Heart left ventricle (tissue), 16 donors: ENCODE measurements around the gene SLC5A10. TPM values are rescaled to one million over a fixed set of nuclear protein-coding genes. Genes with fewer than 3 reads are reported as not detected.
"Not testable (repeated sequence)": the region's sequence is repeated elsewhere in the genome, so short reads cannot be mapped to it uniquely, and the experiment has no call there.

Experiments used
- ATAC-seq, 4 donors: fragments of 200-7000 bp; cut with Tn5 transposase; one replicate each; pipeline ENCODE4 v1.9.1; 2020 to 2022; ENCODE audit warnings: moderate library complexity in 4 of 4, mild to moderate bottlenecking in 3 of 4, moderate number of reproducible peaks in 1 of 4
- DNase-seq, 5 donors: peaks; one replicate each; pipeline ENCODE4 v3.0.0-alpha.2; 2020
- H3K27ac ChIP-seq, 12 donors: fragments of 200-600 bp; sonication (generic) in 4 of 12; one replicate each; pipeline versions ENCODE4 v1.5.0 to v1.8.0; 2016 to 2022; ENCODE audit warnings: mild to moderate bottlenecking in 2 of 12
- H3K27me3 ChIP-seq, 9 donors: fragments of 200-600 bp; sonication (generic) in 2 of 9; one replicate each; pipeline versions ENCODE4 v1.5.1 to v1.8.0; 2016 to 2022; ENCODE audit warnings: mild to moderate bottlenecking in 3 of 9
- H3K36me3 ChIP-seq, 9 donors: fragments of 200-600 bp; sonication (generic) in 2 of 9; one replicate each; pipeline versions ENCODE4 v1.5.0 to v1.8.0; 2018 to 2022; ENCODE audit warnings: mild to moderate bottlenecking in 2 of 9
- H3K4me1 ChIP-seq, 12 donors: fragments of 200-600 bp; sonication (generic) in 4 of 12; one replicate each; pipeline versions ENCODE4 v1.5.0 to v1.8.0; 2016 to 2022; ENCODE audit warnings: mild to moderate bottlenecking in 3 of 12
- H3K4me3 ChIP-seq, 12 donors: fragments of 200-600 bp; sonication (generic) in 4 of 12; one replicate each; pipeline versions ENCODE4 v1.5.0 to v1.8.0; 2017 to 2022; ENCODE audit warnings: mild to moderate bottlenecking in 9 of 12, moderate library complexity in 4 of 12
- H3K9me3 ChIP-seq, 12 donors: fragments of 200-600 bp; sonication (generic) in 4 of 12; one replicate each; pipeline versions ENCODE4 v1.5.0 to v1.8.0; 2016 to 2022; ENCODE audit warnings: mild to moderate bottlenecking in 1 of 12
- POLR2A ChIP-seq, 2 donors: fragments of 450-650 bp; IDR thresholded peaks; one replicate each; pipeline ENCODE4 v1.6.1; 2017; ENCODE audit warnings: antibody characterized with exemption in 2 of 2, mild to moderate bottlenecking in 2 of 2, moderate library complexity in 2 of 2
- WGBS, 4 donors: extraction: QIAGEN DNeasy Blood & Tissue Kit in 2 of 4; methylation state at CpG; one replicate each; pipeline versions ENCODE4 v1.1.5 to v1.1.7; 2013 to 2018; 5-methylcytosine and 5-hydroxymethylcytosine counted together
- intact Hi-C, 10 donors: fragments of 100-400 bp; cut with DNase I; formaldehyde crosslinking; loops; one replicate each; pipeline versions ENCODE4 v1.11.1 to v1.14.2; 2022
- polyA plus RNA-seq, 2 donors: library from polyadenylated mRNA; stranded (reverse); fragments of 200-250 nt; gene quantifications; one replicate each; pipeline ENCODE4 v1.2.3, GENCODE V29; 2013
- total RNA-seq, 9 donors: library from RNA; depleted of rRNA in 2 of 9; stranded (reverse); fragments of >200 nt in 2 of 9; fragmentation: NEBNext Ultra II Directional in 3 of 9; extraction: Animal tissue kit (Norgen Biotek cat#: 25700) in 3 of 9; gene quantifications; one replicate each; pipeline versions ENCODE4 v1.1.0 to v1.2.4, GENCODE V29; 2016 to 2023
- TF ChIP-seq, protein P1 (sequence below), 12 donors: fragments of 200-600 bp; sonication (generic) in 4 of 12; IDR thresholded peaks; one replicate each; pipeline versions ENCODE4 v1.5.0 to v1.8.0; 2018 to 2022; ENCODE audit warnings: antibody characterized with exemption in 12 of 12, mild to moderate bottlenecking in 5 of 12
- donor health status: ischemic (EF 13 %, LVEDD 7.1; RV severe dilation, severe dysfunction).
- donor health status: healthy with polysubstance abuse.
- donor health status: DM: no; HTN: yes; CAD: no.
- donor health status: DM: no; HTN: no; CAD: no.
- donor health status: ischemic (EF 25% LVEDD 6.9; RV normal size, moderate dysfunction).
- donor health status: ischemic (EF 25% LVEDD 5.7; RV mildly dilated, moderate dysfunction).
- donor health status: healthy.
- donor health status: DM: yes; HTN: yes; CAD: no.
- donor health status: ischemic (EF 35%, LVEDD 5.7; RV mildly dilated, moderate dysfunction).
- donor health status: nonischemic (EF 11% LVEDD 7.7; RV severe dilation, severe dysfunction).
- donor health status: DM: yes; HTN: yes; CAD: no.
- donor health status: PGD.
- donor health status: ischemic (EF 29% LVEDD 5.4; RV normal size, mild dysfunction).
- donor health status: nonischemic (EF 23%, LVEDD 6.1; RV moderate dilation, normal function).

SLC5A10 gene
- total and polyA plus RNA-seq, 11 donors, result 0.04 to 0.31 (median 0.09) TPM; not detected in 7

DNA sequence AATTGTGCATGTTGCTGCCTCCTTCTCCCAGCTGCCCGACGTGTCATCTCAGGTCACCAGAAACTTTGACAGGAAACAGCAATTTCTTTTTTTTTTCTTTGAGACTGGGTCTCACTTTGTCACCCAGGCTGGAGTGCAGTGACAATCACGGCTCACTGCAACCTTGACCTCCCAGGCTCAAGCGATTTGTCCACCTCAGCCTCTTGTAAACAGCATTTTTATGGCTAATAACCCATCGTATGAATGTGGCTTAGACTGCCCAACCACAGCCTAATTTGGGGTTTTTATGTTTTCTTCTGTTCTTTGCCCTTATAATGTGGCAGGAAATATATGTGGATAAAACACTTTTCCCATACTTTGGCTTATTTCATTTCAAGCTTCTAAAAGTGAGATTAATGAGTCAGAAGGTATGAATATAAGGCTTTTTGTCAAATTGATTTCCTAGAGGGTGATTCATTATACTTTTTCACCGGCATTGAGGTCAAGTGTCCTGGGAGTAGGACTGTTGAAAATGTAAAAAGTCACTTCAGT lies 31.0 kb upstream of the SLC5A10 start:
- Histone ChIP-seq H3K36me3 (peaks cover 0 to 45% (median 31%) of the 10 kb centered on the region in 9 donors), H3K4me1 (peaks cover 0 to 27% (median 13%) of the 10 kb centered on the region in 12 donors), H3K4me3 (no peak overlapping the region), H3K27me3 (no peaks in the 10 kb centered on the region), H3K27ac (peak overlapping the region in 2 of 12 donors; percentile 21 to 61), H3K9me3 (no peaks in the 10 kb centered on the region)
- no peak for ATAC-seq
- TF ChIP-seq POLR2A (IDR thresholded peaks at IDR 0.05), result no peak
- TF ChIP-seq, protein P1, sequence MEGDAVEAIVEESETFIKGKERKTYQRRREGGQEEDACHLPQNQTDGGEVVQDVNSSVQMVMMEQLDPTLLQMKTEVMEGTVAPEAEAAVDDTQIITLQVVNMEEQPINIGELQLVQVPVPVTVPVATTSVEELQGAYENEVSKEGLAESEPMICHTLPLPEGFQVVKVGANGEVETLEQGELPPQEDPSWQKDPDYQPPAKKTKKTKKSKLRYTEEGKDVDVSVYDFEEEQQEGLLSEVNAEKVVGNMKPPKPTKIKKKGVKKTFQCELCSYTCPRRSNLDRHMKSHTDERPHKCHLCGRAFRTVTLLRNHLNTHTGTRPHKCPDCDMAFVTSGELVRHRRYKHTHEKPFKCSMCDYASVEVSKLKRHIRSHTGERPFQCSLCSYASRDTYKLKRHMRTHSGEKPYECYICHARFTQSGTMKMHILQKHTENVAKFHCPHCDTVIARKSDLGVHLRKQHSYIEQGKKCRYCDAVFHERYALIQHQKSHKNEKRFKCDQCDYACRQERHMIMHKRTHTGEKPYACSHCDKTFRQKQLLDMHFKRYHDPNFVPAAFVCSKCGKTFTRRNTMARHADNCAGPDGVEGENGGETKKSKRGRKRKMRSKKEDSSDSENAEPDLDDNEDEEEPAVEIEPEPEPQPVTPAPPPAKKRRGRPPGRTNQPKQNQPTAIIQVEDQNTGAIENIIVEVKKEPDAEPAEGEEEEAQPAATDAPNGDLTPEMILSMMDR (IDR thresholded peaks at IDR 0.05), result no peak
- WGBS, 4 donors, result 34 to 43% (median 40%) methylated on average over 6 of the region's 6 CpGs
- DNase-seq, result no peak
- intact Hi-C loops, result loop anchor here in 1 of 10 donors (5.0 kb wide), 1 partner anchor 54 kb away; no protein-coding TSS in a partner anchor

DNA sequence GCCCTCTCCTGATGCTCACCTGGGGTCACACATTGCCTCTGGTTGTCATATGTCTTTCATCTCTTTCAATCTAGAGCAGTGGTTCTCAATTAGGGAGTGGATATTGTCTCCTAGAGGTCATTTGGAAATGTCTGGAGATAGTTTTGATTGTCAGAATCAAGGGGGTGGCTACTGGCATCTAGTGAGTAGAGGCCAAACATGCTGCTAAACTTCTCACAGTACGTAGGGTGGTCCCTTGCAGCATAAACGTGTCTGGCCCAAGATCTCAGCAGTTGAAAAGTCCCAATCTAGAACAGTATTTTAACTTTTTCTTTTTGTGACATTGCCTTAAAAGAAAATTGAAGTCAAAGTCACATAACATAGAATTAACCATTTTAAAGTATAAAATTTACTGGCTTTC lies 30.5 kb upstream of the SLC5A10 start:
- TF ChIP-seq, protein P1 (IDR thresholded peaks at IDR 0.05), result no peak
- TF ChIP-seq POLR2A (IDR thresholded peaks at IDR 0.05), result no peak
- DNase-seq (no peak), ATAC-seq (no peak)
- Histone ChIP-seq H3K4me3 (no peak overlapping the region), H3K36me3 (peaks cover 0 to 40% (median 27%) of the 10 kb centered on the region in 9 donors), H3K27me3 (no peaks in the 10 kb centered on the region), H3K9me3 (no peaks in the 10 kb centered on the region), H3K4me1 (peaks cover 0 to 27% (median 13%) of the 10 kb centered on the region in 12 donors), H3K27ac (peak overlapping the region in 2 of 12 donors; percentile 35 to 61)
- 66 to 74% (median 69%) methylated on average over 2 of the region's 2 CpGs for WGBS, 4 donors
- intact Hi-C loops, result loop anchor here in 1 of 10 donors (5.0 kb wide), 1 partner anchor 54 kb away; no protein-coding TSS in a partner anchor

DNA sequence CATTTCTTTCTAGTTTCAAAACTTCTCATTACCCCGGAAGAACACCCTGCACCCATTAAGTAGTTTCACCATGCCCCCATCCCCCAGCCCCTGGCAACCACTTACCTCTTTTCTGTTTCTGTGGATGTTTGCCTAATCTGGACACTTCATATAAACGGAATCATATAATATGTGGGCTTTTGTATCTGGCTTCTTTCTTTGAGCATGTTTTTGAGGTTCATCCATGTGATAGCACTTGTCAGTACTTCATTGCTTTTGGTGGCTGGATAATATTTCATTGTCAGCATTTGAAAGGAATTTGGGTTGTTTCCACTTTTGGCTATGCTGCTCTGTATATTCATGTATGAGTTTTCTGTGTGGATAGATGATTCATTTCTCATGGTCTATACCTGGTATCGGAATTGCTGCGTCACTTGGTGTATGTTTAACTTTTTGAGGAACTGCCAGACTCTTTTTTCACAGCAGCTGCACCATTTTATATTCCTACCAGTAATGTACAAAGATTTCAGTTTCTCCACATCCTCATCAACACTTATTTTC lies 30.0 kb upstream of the SLC5A10 start:
- Histone ChIP-seq H3K27me3 (no peaks in the 10 kb centered on the region), H3K4me3 (no peak overlapping the region), H3K4me1 (peaks cover 0 to 27% (median 13%) of the 10 kb centered on the region in 12 donors), H3K36me3 (peaks cover 0 to 37% (median 23%) of the 10 kb centered on the region in 9 donors), H3K9me3 (no peaks in the 10 kb centered on the region), H3K27ac (peak overlapping the region in 2 of 12 donors; percentile 35 to 61)
- DNase-seq, result no peak
- intact Hi-C loops, result loop anchor here in 1 of 10 donors (5.0 kb wide), 1 partner anchor 55 kb away; no protein-coding TSS in a partner anchor
- WGBS, 4 donors, result 68 to 77% (median 74%) methylated on average over 4 of the region's 4 CpGs
- no peak for TF ChIP-seq POLR2A (IDR thresholded peaks at IDR 0.05)
- TF ChIP-seq, protein P1 (IDR thresholded peaks at IDR 0.05), result no peak
- ATAC-seq, result no peak

DNA sequence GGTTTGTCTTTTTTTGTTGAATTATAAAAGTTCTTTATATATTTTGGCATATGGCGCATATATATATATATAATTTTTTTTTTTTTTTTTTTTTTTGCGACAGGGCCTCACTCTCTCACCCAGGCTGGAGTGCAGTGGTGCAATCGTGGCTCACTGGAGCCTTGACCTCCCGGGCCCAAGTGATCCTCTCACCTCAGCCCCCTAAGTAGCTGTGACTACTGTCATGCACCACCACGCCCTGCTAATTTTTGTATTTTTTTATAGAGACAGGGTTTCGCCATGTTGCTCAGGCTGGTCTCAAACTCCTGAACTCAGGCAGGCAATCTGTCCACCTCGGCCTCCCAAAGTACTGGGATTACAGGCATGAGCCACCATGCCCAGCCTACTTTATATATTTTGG lies 29.4 kb upstream of the SLC5A10 start:
- not testable (repeated sequence) for ATAC-seq, H3K4me3 ChIP-seq, DNase-seq, H3K27me3 ChIP-seq, H3K9me3 ChIP-seq
- WGBS, 4 donors, result 95 to 97% (median 97%) methylated on average over 7 of the region's 7 CpGs
- peaks cover 0 to 38% (median 18%) of the 10 kb centered on the region in 9 donors for H3K36me3 ChIP-seq
- peak overlapping the region in 1 of 12 donors; percentile 61 for H3K27ac ChIP-seq
- peaks cover 0 to 27% (median 13%) of the 10 kb centered on the region in 12 donors for H3K4me1 ChIP-seq
- intact Hi-C loops, result loop anchor here in 1 of 10 donors (5.0 kb wide), 1 partner anchor 55 kb away; no protein-coding TSS in a partner anchor
